AG04450 (cell line): ENCODE results near the gene CXCL10. TPM values are rescaled to one million over a fixed set of nuclear protein-coding genes. Genes with fewer than 3 reads are reported as not detected.

Experiments
- CTCF ChIA-PET: fragments of 300-600, 350-600 bp; formaldehyde crosslinking; extraction: SDS; loops from one replicate; lab custom pipeline; 2022; ENCODE audit warnings: antibody characterized with exemption, inconsistent platforms; lab: Charles Lee
- POLR2A ChIA-PET: fragments of 350-600 bp; formaldehyde crosslinking; extraction: SDS; loops from one replicate; lab custom pipeline; 2021; ENCODE audit warnings: antibody characterized with exemption, inconsistent platforms; lab: Yijun Ruan, JAX
- DNase-seq: peaks from one replicate; pipeline ENCODE4 v3.0.0-alpha.2; 2011; ENCODE audit warnings: low read depth, low spot score
- H3K27ac ChIP-seq: one replicate; pipeline ENCODE4 v1.5.1; 2012; ENCODE audit warnings: low read depth, low read length, control low read depth
- H3K27me3 ChIP-seq: one replicate; pipeline ENCODE4 v1.6.0; 2012; ENCODE audit warnings: low read length; ENCODE audit not compliant: control insufficient read depth, insufficient read depth
- H3K4me3 ChIP-seq: 2 replicates; pipeline ENCODE4 v1.5.1; 2011; ENCODE audit warnings: mild to moderate bottlenecking, low read depth, low read length, control low read depth
- H3K9me3 ChIP-seq: 2 replicates; pipeline ENCODE4 v1.5.1; 2012; ENCODE audit warnings: low read length; ENCODE audit not compliant: control insufficient read depth, insufficient read depth
- polyA plus RNA-seq: library from polyadenylated mRNA; depleted of rRNA; stranded (reverse); fragments of >200 nt; gene quantifications from 2 replicates; pipeline ENCODE4 v1.2.3, GENCODE V29; 2011
- TF ChIP-seq, protein P1 (sequence below): IDR thresholded peaks from 2 replicates; pipeline ENCODE4 v1.5.1; 2011; ENCODE audit warnings: low read depth, low read length, control low read depth, inconsistent platforms

The CXCL10 gene
- polyA plus RNA-seq, 1 experiment: 3.0 TPM

DNA sequence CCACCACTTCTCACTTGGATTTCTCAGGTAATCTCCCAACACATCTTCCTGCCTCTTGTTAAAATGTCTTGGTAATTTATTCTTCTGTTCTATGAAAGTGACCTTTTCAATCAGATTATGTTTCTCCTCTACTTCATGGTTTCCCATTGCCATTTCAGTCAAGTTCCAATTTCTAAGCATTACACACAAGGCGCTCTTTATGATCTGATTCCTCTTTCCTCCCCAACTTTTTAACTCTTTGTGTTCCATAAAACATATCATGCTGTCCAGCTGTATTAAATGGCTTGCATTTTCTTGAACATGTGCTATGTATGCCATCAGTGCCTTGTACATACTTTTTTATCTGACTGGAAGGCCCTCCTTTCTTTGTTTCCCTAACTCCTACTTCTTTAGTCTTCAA, 38.1 kb upstream of the CXCL10 start:
- no peak overlapping the region for H3K4me3 ChIP-seq
- no peaks in the 10 kb centered on the region for H3K9me3 ChIP-seq
- ChIA-PET CTCF (interaction anchor here (0.8 to 4.5 kb wide), 2 partner anchors 59 to 65 kb away, joined by 3 to 41 read pairs; no protein-coding TSS in a partner anchor), POLR2A (no interaction called here)
- H3K27me3 ChIP-seq: peaks cover under 1% of the 10 kb centered on the region
- H3K27ac ChIP-seq: no peak overlapping the region
- TF ChIP-seq, protein P1, sequence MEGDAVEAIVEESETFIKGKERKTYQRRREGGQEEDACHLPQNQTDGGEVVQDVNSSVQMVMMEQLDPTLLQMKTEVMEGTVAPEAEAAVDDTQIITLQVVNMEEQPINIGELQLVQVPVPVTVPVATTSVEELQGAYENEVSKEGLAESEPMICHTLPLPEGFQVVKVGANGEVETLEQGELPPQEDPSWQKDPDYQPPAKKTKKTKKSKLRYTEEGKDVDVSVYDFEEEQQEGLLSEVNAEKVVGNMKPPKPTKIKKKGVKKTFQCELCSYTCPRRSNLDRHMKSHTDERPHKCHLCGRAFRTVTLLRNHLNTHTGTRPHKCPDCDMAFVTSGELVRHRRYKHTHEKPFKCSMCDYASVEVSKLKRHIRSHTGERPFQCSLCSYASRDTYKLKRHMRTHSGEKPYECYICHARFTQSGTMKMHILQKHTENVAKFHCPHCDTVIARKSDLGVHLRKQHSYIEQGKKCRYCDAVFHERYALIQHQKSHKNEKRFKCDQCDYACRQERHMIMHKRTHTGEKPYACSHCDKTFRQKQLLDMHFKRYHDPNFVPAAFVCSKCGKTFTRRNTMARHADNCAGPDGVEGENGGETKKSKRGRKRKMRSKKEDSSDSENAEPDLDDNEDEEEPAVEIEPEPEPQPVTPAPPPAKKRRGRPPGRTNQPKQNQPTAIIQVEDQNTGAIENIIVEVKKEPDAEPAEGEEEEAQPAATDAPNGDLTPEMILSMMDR: no peak
- no peak for DNase-seq

DNA sequence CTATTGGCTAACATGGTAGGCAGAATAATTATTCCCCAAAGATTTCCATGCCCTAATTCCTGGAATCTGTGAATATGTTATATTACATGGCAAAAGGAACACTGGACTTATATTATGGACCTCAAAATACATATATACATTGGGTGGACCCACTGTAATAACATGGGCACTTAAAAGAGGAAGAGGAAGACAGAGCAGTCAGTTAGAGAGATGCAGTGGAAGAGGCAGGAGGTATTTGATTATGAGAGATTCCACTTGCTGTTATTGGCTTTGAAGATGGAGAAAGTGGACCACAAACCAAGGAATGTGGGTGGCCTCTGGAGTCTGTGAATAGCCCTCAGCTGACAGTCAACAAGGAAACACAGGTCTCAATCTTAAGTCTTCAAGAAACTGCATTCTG, 37.2 kb upstream of the CXCL10 start:
- H3K27me3 ChIP-seq: peaks cover 5% of the 10 kb centered on the region
- DNase-seq: no peak
- no peak overlapping the region for H3K27ac ChIP-seq
- ChIA-PET POLR2A (no interaction called here), CTCF (interaction anchor here (0.8 kb wide), 1 partner anchor 58 kb away, joined by 3 read pairs; no protein-coding TSS in a partner anchor)
- H3K4me3 ChIP-seq: no peak overlapping the region
- TF ChIP-seq, protein P1: no peak
- no peaks in the 10 kb centered on the region for H3K9me3 ChIP-seq

DNA sequence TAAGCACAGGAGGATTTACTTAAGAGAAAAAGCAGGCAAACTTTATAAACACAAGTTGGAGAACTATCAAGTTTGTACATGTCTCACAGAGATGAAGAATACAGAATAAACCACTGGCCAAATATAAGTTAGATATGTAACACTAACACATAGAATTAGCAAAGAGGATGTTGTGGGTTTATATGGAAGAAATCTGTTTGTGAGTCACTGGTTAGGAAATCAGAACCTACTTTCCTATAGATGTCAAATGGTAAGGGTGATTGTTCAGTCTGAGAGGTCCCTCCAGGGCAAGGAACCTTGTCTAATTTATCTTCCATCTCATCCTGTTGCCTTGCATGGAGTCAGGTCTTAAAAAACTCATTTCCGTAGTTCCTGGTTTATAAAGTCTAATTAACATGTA, 36.5 kb upstream of the CXCL10 start:
- H3K27me3 ChIP-seq: peaks cover 5% of the 10 kb centered on the region
- CTCF ChIA-PET: interaction anchor here (0.6 to 2.9 kb wide), 2 partner anchors 27 to 64 kb away, joined by 3 to 18 read pairs; no protein-coding TSS in a partner anchor
- H3K27ac ChIP-seq: no peak overlapping the region
- H3K9me3 ChIP-seq: no peaks in the 10 kb centered on the region
- DNase-seq: no peak
- POLR2A ChIA-PET: no interaction called here
- H3K4me3 ChIP-seq: no peak overlapping the region
- TF ChIP-seq, protein P1: no peak

DNA sequence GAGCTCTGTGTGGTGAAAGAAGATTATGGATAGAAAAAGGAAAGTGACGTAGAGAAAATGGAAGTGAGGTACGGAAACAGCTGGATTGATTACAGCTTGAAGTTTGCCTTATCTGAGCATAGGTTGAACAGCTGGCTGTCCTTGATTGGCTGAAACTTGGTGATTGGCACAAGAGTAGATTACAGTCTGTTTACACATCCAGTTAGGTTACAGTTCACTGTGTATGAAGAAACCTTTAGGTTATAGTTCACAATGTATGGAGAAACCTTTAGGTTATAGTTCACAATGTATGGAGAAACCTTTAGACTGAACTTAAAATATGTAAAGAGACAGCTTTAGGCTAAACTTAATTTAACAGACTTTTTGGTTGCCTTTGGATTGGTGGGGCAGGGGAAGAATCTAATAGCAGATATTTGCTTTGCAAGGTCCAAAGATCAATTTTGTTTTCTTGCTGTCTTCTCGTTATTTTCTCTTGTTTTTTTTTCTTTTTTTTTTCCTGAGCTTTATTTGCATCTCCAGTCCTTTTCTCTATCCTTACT, 35.7 kb upstream of the CXCL10 start:
- no peaks in the 10 kb centered on the region for H3K9me3 ChIP-seq
- ChIA-PET POLR2A (no interaction called here), CTCF (interaction anchor here (0.6 to 2.9 kb wide), 6 partner anchors 8 to 1111 kb away, joined by 3 to 18 read pairs (median 4); no protein-coding TSS in a partner anchor)
- H3K27ac ChIP-seq: no peak overlapping the region
- no peak overlapping the region for H3K4me3 ChIP-seq
- no peak for DNase-seq
- TF ChIP-seq, protein P1: no peak
- peaks cover 5% of the 10 kb centered on the region for H3K27me3 ChIP-seq

DNA sequence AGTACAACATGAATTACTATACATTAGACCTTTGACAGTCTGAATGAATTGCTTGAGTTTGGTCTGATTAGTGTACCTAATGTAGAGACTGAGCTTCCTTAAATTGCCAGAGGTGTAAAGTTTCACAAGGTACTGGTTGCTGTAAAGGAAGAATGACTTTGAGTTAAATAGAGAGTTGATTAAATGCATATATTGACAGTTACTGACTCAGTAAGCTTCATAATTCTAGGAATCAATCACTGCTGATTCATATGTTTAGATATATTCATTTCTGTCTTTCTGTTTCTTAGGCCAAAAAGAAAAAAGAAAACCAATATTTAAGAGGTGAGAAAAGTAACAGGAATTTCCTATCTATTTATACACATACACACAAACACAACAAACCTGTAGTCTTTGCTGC, 35.0 kb upstream of the CXCL10 start:
- no peak for DNase-seq
- Histone ChIP-seq H3K27ac (no peak overlapping the region), H3K4me3 (no peak overlapping the region), H3K27me3 (peaks cover 8% of the 10 kb centered on the region), H3K9me3 (no peaks in the 10 kb centered on the region)
- ChIA-PET CTCF (interaction anchor here (0.6 to 2.9 kb wide), 5 partner anchors 9 to 66 kb away, joined by 3 to 18 read pairs (median 4); no protein-coding TSS in a partner anchor), POLR2A (no interaction called here)
- TF ChIP-seq, protein P1: no peak
